ENCODE measurements around the gene UBE2Q1. TPM values are rescaled to one million over a fixed set of nuclear protein-coding genes. Genes with fewer than 3 reads are reported as not detected.
"Not testable (repeated sequence)": the region's sequence is repeated elsewhere in the genome, so short reads cannot be mapped to it uniquely, and the experiment has no call there.

UBE2Q1 gene
- polyA plus RNA-seq, 1 donor (not counting 4 experiments of a cell fraction or from before 2014, with no cell fraction given): 17.6 TPM

DNA sequence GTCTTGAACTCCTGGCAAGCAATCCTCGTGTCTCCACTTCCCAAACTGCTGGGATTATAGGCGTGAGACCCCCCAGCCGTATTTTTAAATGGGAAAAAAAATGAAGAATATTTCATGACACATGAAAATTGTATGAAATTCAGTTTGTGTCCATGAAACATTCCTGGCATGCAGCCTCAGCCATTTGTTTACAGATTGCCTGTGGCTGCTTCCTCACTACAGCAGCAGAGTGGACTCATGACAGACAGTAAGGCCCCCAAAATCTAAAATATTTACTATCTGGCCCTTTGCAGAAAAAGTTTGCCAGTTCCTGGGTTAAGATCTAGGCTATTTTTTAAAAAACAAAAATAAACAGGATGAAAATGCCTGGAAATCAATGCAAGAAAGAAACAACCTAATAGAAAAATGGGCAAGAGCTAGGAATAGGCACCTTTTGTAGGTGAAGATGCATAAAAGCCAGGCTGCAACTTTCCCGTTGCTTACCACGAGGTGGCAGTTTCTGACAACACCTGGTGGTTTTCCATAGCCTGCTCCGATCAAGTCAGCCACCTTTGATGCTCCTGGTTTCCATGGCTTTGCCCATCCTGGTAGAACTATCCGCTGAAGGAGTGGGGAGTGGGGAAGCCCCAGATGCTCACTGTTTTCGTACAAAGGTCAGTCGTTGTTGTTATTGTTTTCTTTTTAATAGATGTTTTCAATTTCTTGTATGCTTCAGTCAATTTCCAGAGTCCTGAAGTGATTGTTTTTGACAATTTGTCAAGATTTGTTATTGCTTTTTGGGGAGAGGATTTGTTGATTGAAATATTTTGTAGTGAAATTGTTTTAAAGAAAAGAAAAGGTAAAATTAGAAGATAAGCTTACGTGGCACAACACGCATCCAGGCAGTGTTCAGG lies 24.3 kb downstream of the UBE2Q1 start:
- Histone ChIP-seq H3K27ac (ENCODE audit: control insufficient read depth, insufficient read depth, low read length) (no peak overlapping the region), H3K4me2 (ENCODE audit: control insufficient read depth, extremely low read depth, insufficient read depth, low read depth, low read length) (no peak overlapping the region), H2AFZ (ENCODE audit: control insufficient read depth, low read length) (no peak overlapping the region), H3K79me2 (ENCODE audit: control insufficient read depth, insufficient read depth, low read length) (no peaks in the 10 kb centered on the region), H3K27me3 (ENCODE audit: control insufficient read depth, extremely low read depth, insufficient read depth, low read length) (peaks cover 13% of the 10 kb centered on the region), H4K20me1 (ENCODE audit: control insufficient read depth, extremely low read depth, insufficient read depth, low read length) (no peaks in the 10 kb centered on the region), H3K9me1 (ENCODE audit: control insufficient read depth, extremely low read depth, insufficient read depth, low read length) (no peaks in the 10 kb centered on the region), H3K36me3 (ENCODE audit: control insufficient read depth in 2 of 2, extremely low read depth in 1 of 2, insufficient read depth in 2 of 2, low read length in 2 of 2) (no peaks in the 10 kb centered on the region), H3K4me3 (ENCODE audit: control insufficient read depth in 2 of 3, extremely low read depth in 1 of 3, insufficient read depth in 2 of 3, low read depth in 1 of 3, low read length in 3 of 3) (no peak overlapping the region), H3K9me3 (ENCODE audit: control insufficient read depth, low read depth, low read length) (no peaks in the 10 kb centered on the region), H3K9ac (ENCODE audit: control insufficient read depth, extremely low read depth, insufficient read depth, low read length) (no peak overlapping the region), H3K4me1 (ENCODE audit: control insufficient read depth, extremely low read depth, insufficient read depth, low read length) (no peaks in the 10 kb centered on the region)
- no peak for DNase-seq (ENCODE audit: low read depth, low spot score)
- peak; percentile 53 for FAIRE-seq
- dilution Hi-C loops (cut with MboI; ENCODE audit: extremely low pct_ligation_motif_present, low sequenced_read_pairs): no loop called here
- TF ChIP-seq EZH2 (IDR thresholded peaks at IDR 0.05; ENCODE audit: low read length): no peak
- TF ChIP-seq, protein P1, sequence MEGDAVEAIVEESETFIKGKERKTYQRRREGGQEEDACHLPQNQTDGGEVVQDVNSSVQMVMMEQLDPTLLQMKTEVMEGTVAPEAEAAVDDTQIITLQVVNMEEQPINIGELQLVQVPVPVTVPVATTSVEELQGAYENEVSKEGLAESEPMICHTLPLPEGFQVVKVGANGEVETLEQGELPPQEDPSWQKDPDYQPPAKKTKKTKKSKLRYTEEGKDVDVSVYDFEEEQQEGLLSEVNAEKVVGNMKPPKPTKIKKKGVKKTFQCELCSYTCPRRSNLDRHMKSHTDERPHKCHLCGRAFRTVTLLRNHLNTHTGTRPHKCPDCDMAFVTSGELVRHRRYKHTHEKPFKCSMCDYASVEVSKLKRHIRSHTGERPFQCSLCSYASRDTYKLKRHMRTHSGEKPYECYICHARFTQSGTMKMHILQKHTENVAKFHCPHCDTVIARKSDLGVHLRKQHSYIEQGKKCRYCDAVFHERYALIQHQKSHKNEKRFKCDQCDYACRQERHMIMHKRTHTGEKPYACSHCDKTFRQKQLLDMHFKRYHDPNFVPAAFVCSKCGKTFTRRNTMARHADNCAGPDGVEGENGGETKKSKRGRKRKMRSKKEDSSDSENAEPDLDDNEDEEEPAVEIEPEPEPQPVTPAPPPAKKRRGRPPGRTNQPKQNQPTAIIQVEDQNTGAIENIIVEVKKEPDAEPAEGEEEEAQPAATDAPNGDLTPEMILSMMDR (optimal IDR thresholded peaks at IDR 0.05 in 1 of 3, IDR thresholded peaks at IDR 0.05 in 1 of 3, conservative IDR thresholded peaks at IDR 0.05 in 1 of 3; ENCODE audit: extremely low read depth in 1 of 3, insufficient read depth in 2 of 3, low read length in 3 of 3): peak; percentile 80 to 87 (median 85)

DNA sequence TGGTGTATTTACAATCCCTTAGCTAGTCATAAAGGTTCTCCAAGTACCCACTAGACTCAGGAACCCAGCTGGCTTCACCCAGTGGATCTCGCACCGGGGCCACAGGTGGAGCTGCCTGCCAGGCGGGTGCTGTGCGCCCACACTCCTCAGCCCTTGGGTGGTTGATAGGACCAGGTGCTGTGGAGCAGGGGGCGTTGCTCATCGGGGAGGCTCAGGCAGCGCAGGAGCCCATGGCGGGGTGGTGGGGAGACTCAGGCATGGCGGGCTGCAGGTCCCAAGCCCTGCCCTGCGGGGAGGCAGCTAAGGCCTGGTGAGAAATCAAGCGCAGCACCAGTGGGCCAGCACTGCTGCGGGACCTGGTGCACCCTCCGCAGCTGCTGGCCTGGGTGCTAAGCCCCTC lies 26.5 kb downstream of the UBE2Q1 start:
- H3K9ac ChIP-seq (ENCODE audit: control insufficient read depth, extremely low read depth, insufficient read depth, low read length); H3K27ac ChIP-seq (ENCODE audit: control insufficient read depth, insufficient read depth, low read length); H3K9me1 ChIP-seq (ENCODE audit: control insufficient read depth, extremely low read depth, insufficient read depth, low read length); H3K4me3 ChIP-seq (ENCODE audit: control insufficient read depth in 2 of 3, extremely low read depth in 1 of 3, insufficient read depth in 2 of 3, low read depth in 1 of 3, low read length in 3 of 3); dilution Hi-C loops (cut with MboI; ENCODE audit: extremely low pct_ligation_motif_present, low sequenced_read_pairs); H3K36me3 ChIP-seq (ENCODE audit: control insufficient read depth in 2 of 2, extremely low read depth in 1 of 2, insufficient read depth in 2 of 2, low read length in 2 of 2); H3K4me1 ChIP-seq (ENCODE audit: control insufficient read depth, extremely low read depth, insufficient read depth, low read length); DNase-seq (ENCODE audit: low read depth, low spot score); H3K4me2 ChIP-seq (ENCODE audit: control insufficient read depth, extremely low read depth, insufficient read depth, low read depth, low read length); H3K9me3 ChIP-seq (ENCODE audit: control insufficient read depth, low read depth, low read length); H4K20me1 ChIP-seq (ENCODE audit: control insufficient read depth, extremely low read depth, insufficient read depth, low read length); FAIRE-seq; H3K79me2 ChIP-seq (ENCODE audit: control insufficient read depth, insufficient read depth, low read length); H2AFZ ChIP-seq (ENCODE audit: control insufficient read depth, low read length); H3K27me3 ChIP-seq (ENCODE audit: control insufficient read depth, extremely low read depth, insufficient read depth, low read length): not testable (repeated sequence)

All from keratinocyte (primary cell).